IPS-18c (cell line): Measurements from ENCODE around the gene CYLD.

Experiments
- H3K4me3 ChIP-seq: 2 replicates; pipeline ENCODE4 v1.7.0; 2013; ENCODE audit warnings: low read depth, mild to moderate bottlenecking, low read length, moderate library complexity; ENCODE audit not compliant: insufficient read depth
- H3K9me3 ChIP-seq: one replicate; pipeline ENCODE4 v1.6.1; 2013; ENCODE audit warnings: mild to moderate bottlenecking, low read length, moderate library complexity; ENCODE audit not compliant: control insufficient read depth, insufficient read depth

The CYLD gene

GRCh38 chr16:50819706-50820105 lies 77.8 kb downstream of the CYLD start:
- Histone ChIP-seq H3K4me3 (no peak overlapping the region), H3K9me3 (no peaks in the 10 kb centered on the region)

GRCh38 chr16:50820225-50820624 lies 78.3 kb downstream of the CYLD start:
- Histone ChIP-seq H3K4me3 (no peak overlapping the region), H3K9me3 (no peaks in the 10 kb centered on the region)

- no peak overlapping the region for H3K4me3 ChIP-seq
- no peaks in the 10 kb centered on the region for H3K9me3 ChIP-seq
Observed at GRCh38 chr16:50821586-50821985, 79.7 kb downstream of the CYLD start.

- H3K9me3 ChIP-seq = no peaks in the 10 kb centered on the region
- H3K4me3 ChIP-seq = no peak overlapping the region
Observed at GRCh38 chr16:50822671-50823070, 80.8 kb downstream of the CYLD start.

- H3K4me3 ChIP-seq = no peak overlapping the region
- H3K9me3 ChIP-seq = no peaks in the 10 kb centered on the region
Observed at GRCh38 chr16:50826797-50827316, 85.0 kb downstream of the CYLD start.

- Histone ChIP-seq H3K4me3 (no peak overlapping the region), H3K9me3 (no peaks in the 10 kb centered on the region)
Observed at GRCh38 chr16:50828164-50828702, 86.3 kb downstream of the CYLD start.

- no peaks in the 10 kb centered on the region for H3K9me3 ChIP-seq
- no peak overlapping the region for H3K4me3 ChIP-seq
Observed at GRCh38 chr16:50830698-50831097, 88.8 kb downstream of the CYLD start.

GRCh38 chr16:50831751-50832150 lies 89.9 kb downstream of the CYLD start:
- no peak overlapping the region for H3K4me3 ChIP-seq
- H3K9me3 ChIP-seq = no peaks in the 10 kb centered on the region

- no peak overlapping the region for H3K4me3 ChIP-seq
- no peaks in the 10 kb centered on the region for H3K9me3 ChIP-seq
Observed at GRCh38 chr16:50833929-50834328, 92.0 kb downstream of the CYLD start.

GRCh38 chr16:50834701-50835100 lies 92.8 kb downstream of the CYLD start:
- no peak overlapping the region for H3K4me3 ChIP-seq
- no peaks in the 10 kb centered on the region for H3K9me3 ChIP-seq

GRCh38 chr16:50835358-50836060 lies 93.6 kb downstream of the CYLD start:
- Histone ChIP-seq H3K9me3 (no peaks in the 10 kb centered on the region), H3K4me3 (no peak overlapping the region)

GRCh38 chr16:50836121-50836621 lies 94.3 kb downstream of the CYLD start:
- H3K4me3 ChIP-seq = no peak overlapping the region
- H3K9me3 ChIP-seq = no peaks in the 10 kb centered on the region

GRCh38 chr16:50837324-50837723 lies 95.4 kb downstream of the CYLD start:
- Histone ChIP-seq H3K4me3 (no peak overlapping the region), H3K9me3 (no peaks in the 10 kb centered on the region)

- Histone ChIP-seq H3K4me3 (no peak overlapping the region), H3K9me3 (no peaks in the 10 kb centered on the region)
Observed at GRCh38 chr16:50838165-50838564, 96.3 kb downstream of the CYLD start.

GRCh38 chr16:50838885-50839284 lies 97.0 kb downstream of the CYLD start:
- no peaks in the 10 kb centered on the region for H3K9me3 ChIP-seq
- no peak overlapping the region for H3K4me3 ChIP-seq

- no peaks in the 10 kb centered on the region for H3K9me3 ChIP-seq
Observed at GRCh38 chr16:50839356-50839755, 97.5 kb downstream of the CYLD start.

GRCh38 chr16:50839920-50840729 lies 98.2 kb downstream of the CYLD start:
- Histone ChIP-seq H3K4me3 (no peak overlapping the region), H3K9me3 (no peaks in the 10 kb centered on the region)

More at GRCh38 chr16:50839356-50839755, 97.5 kb downstream of the CYLD start:
- no peak overlapping the region for H3K4me3 ChIP-seq
